Stimulated activated CD8-positive, alpha-beta memory T cell treated with anti-CD3 and anti-CD28 coated beads, Interleukin-4, amount 100 ng/mL, for 4 hours (primary cell): ENCODE measurements around the gene PSMB5.

Experiments used
- DNase-seq, 2 donors: peaks; one replicate each; pipeline ENCODE4 v3.0.0-alpha.2; 2020; ENCODE audit warnings: low read depth in 2 of 2, low spot score in 1 of 2

PSMB5 gene

GRCh38 chr14:22995889-22996625, 38.6 kb downstream of the PSMB5 start:
- DNase-seq = no peak

GRCh38 chr14:22994762-22995275, 39.9 kb downstream of the PSMB5 start:
- no peak for DNase-seq

DNA sequence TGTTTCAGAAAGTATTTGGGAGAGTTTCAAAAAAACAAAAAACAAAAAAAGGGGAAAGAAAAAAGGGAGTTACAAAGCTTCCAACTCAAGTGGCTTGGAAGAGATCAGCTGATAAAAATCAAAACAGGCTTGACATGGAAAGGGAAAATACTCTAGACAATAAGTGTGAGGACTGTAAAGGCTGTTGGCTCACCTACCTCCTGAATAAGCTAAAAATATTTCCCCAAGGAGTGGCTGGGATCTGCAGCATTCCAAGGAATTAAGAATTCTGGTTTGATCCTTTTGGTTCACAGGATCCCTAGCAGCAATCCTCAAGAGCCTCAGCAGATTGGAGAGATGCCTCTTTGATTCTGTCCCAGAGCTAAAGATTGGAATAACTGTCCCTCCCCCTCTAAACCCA, 41.2 kb downstream of the PSMB5 start:
- DNase-seq = no peak

- no peak for DNase-seq
These were observed 42.8 kb downstream of the PSMB5 start for GRCh38 chr14:22991852-22992251.

- no peak for DNase-seq
These were observed 47.4 kb downstream of the PSMB5 start for GRCh38 chr14:22987291-22987690.

GRCh38 chr14:22986508-22987054, 48.1 kb downstream of the PSMB5 start:
- DNase-seq = peak; percentile 66 to 93

- DNase-seq = no peak
These were observed 48.7 kb downstream of the PSMB5 start for GRCh38 chr14:22985894-22986507.

DNA sequence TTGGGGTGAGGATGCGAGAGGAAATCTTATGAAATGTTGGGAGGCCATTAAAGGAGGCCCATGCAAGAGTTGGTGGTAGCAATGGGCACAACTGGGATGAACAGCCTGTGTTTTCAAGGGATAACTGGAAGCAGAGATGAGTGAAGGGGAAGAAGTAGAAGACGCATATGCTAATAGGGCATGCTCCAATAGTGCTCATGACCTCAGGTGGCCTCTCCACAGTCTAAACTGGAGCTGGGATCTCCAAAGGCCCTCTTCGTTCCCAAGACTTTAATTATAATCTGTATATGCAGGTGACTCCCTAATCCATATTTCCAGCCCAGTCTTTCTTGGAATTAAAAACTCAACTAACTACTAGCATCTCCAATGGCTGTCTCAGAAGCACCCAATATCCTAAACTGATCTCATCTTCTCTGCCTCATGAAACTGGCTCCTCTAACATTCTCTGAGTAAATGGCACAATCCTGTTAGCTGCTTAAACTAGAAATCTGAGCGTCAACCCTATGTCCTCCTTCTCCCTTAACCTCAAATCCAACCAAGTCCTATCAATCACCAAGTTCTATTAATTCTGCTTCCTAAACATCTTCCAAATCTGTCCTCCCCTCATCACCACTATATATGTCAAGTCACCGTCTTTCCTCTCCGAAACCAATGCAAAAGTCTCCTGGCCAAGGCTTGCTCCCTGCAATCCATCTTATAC, 49.6 kb downstream of the PSMB5 start:
- no peak for DNase-seq

DNA sequence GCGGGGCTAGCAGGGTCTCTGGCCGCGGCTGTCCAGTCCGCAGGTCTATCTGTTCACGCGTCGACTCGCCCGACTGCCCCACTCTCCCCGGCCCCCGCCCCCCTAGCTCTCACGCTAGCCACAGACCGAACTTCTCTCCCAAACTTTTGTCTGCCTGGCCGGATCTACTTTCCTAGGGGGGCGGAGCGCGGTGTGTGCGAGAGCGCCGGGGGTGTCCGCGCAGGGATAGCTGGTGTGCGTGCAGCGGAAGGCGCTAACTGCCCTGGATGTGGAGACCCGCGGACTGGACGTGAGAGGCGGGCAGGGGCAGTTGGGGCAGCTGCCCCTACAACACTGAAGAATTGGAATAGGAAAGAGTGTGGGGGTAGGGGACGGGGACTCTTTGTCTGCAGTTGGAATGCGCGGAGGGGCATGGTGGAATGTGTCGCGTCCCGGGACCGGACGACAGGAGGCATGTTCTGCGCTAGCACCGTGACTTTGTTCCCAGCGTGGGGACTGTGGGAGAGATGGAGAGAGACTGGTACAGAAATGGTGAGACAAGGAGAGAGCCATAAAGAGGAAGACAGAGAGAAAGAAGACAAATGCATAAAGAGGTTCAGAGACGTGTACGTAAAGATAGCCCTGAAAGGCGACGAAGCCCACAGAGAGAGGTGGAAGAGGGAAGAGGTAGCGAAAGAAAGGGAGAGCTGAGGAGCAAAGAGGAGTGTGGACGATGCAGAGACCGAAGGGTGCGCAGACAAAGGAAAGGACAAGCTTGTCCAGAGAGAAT, 52.0 kb downstream of the PSMB5 start, which contains the start of gene AJUBA:
Gene AJUBA (minus strand): TSS at position 75 of the 769 bp plus-strand sequence. CDS start 285 bp downstream, outside the sequence.
- peak; percentile 38 to 40 for DNase-seq

- DNase-seq = no peak
These were observed 52.7 kb downstream of the PSMB5 start for GRCh38 chr14:22981876-22982476.

GRCh38 chr14:22981090-22981875, 53.4 kb downstream of the PSMB5 start:
- no peak for DNase-seq

GRCh38 chr14:22980672-22981089, 54.0 kb downstream of the PSMB5 start:
- DNase-seq = peak in 1 of 2 donors; percentile 29

GRCh38 chr14:22979748-22980392, 54.8 kb downstream of the PSMB5 start:
- no peak for DNase-seq

DNA sequence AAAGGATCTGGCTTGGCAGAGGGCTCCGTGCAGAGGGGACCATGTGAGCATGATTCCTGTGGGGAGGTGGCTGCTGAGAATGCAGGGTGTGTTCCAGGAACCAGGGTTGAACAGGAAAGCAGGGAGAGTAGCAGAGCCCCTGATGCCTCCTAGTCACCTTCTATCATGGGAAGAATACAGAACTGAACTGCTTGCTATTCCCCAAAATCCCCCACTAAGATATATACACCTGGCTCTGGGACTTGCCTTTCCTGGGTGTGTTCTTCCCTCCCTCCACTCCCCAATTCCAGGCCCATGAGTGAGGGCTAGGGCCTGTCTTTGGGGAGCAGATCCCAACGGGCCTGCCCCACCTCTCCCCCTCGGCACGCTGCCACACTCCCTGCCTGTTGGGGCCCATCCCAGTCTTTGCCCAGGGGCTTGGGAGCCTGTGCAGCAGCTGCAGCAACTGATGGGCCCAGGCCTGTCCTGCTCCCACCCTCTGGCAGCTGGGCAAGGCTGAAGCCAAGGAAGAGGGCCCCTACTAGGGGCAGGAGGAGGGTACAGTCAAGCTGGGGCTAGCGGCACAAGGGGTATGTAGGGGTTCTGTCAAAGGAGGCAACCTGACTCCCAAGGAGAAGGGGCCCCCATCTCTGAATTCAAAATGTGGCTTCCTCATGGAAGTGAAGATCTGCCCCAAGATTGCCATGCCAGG, 55.6 kb downstream of the PSMB5 start:
- DNase-seq = no peak

GRCh38 chr14:22978487-22978837, 56.2 kb downstream of the PSMB5 start:
- DNase-seq = no peak

DNA sequence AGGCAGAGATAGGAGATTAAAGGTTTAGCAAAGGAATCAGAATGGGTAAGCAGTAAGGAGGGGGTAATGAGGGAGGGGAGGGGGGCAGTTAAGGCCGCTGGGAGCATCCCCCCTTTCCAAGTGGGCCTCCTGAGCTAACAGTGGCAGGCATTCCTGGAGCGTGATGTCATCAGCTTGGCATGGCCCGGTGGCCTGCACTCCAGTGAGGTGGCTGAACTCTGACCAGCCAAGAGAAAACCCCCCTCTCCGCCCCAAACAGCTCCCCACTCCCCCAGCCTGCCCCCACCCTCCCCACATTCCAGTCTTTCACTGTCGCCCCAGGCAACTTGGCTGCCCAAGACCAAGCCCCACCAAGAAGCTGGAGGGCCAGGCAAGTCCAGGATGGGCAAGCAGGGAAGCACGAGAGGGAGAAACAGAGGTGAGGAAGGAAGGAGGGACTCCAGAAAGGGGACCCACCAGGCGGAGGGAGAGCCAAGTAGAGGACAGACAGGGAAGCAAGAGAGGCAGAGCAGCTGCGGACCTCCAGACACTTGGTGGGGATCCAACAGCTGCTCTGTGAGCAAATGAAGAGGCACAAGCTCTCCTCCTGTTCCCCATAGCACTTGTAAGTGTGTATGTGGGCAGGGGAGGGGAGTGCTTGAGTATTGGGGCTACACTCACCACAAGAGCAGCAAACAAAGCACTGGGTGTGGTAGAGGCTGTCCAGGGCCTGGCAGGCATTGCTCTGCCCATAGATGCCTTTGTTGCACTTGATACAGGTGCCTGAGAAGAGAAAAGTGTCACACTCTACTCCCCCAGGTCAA, 56.8 kb downstream of the PSMB5 start:
- no peak for DNase-seq

GRCh38 chr14:22977434-22977683, 57.3 kb downstream of the PSMB5 start:
- no peak for DNase-seq
